ENCODE measurements around the gene NLGN4X.

DNA sequence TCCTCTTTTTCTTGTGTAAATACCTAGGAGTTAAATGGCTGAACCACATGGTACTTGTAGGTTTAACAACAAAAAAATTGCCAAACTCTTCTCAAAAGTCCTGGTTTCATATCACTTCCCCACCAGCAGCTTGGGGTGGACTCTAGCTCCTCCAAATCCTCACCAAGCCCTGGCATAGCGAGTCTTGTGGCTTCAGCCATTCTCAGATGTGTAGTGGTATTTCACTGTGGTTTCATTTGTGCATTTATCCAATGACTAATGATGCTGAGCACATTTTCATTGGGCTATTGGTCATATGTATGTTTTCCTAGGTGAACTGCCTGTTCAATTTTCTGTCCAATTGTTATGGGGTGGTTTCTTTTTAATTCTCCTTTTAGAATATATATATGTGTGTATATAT, 249.3 kb downstream of the NLGN4X start:
- TF ChIP-seq EZH2 (IDR thresholded peaks at IDR 0.05; ENCODE audit: borderline replicate concordance, low read length) (no peak), CTCF (IDR thresholded peaks at IDR 0.05; ENCODE audit: low read length) (no peak)

Measured in OCI-LY1 (cell line).